Psoas muscle (tissue), 8 donors: Measurements from ENCODE around the gene TERT. TPM values are rescaled to one million over a fixed set of nuclear protein-coding genes. Genes with fewer than 3 reads are reported as not detected.

Experiments used
- ATAC-seq, 4 donors: fragments of 200-7000 bp; cut with Tn5 transposase; one replicate each; pipeline ENCODE4 v1.9.1; 2020; ENCODE audit warnings: moderate library complexity in 3 of 4, mild to moderate bottlenecking in 2 of 4
- DNase-seq, 2 donors: peaks; one replicate each; pipeline ENCODE4 v3.0.0-alpha.2; 2020
- H3K27ac ChIP-seq: fragments of 200-600 bp; one replicate; pipeline ENCODE4 v1.8.0; 2022
- H3K27me3 ChIP-seq, 3 donors: fragments of 200-600 bp in 1 of 3; one replicate each; pipeline versions ENCODE4 v1.6.1 to v1.8.0; 2013 to 2022; ENCODE audit warnings: low read length in 2 of 3, mild to moderate bottlenecking in 2 of 3, moderate library complexity in 1 of 3; ENCODE audit not compliant: insufficient read depth in 3 of 3
- H3K36me3 ChIP-seq, 2 donors: fragments of 200-600 bp in 1 of 2; one replicate each; pipeline versions ENCODE4 v1.6.1 to v1.8.0; 2013 to 2022; ENCODE audit warnings: low read depth in 1 of 2, mild to moderate bottlenecking in 1 of 2, moderate library complexity in 1 of 2; ENCODE audit not compliant: insufficient read depth in 1 of 2
- H3K4me1 ChIP-seq: fragments of 200-600 bp; one replicate; pipeline ENCODE4 v1.8.0; 2022
- H3K4me3 ChIP-seq: fragments of 200-600 bp; one replicate; pipeline ENCODE4 v1.8.0; 2022; ENCODE audit warnings: mild to moderate bottlenecking
- H3K9me3 ChIP-seq: fragments of 200-600 bp; one replicate; pipeline ENCODE4 v1.8.0; 2022
- WGBS, 3 donors: extraction: QIAGEN DNeasy Blood & Tissue Kit; methylation state at CpG; one replicate each; pipeline versions ENCODE4 v1.1.6 to v1.1.7; 2013; 5-methylcytosine and 5-hydroxymethylcytosine counted together
- intact Hi-C, 2 donors: fragments of 100-400 bp; cut with DNase I; formaldehyde crosslinking; loops; one replicate each; pipeline versions ENCODE4 v1.11.0 to v1.14.2; 2022
- polyA plus RNA-seq, 3 donors: library from polyadenylated mRNA; stranded (reverse); fragments of 200-250 nt; gene quantifications; one replicate each; pipeline ENCODE4 v1.2.3, GENCODE V29; 2013
- total RNA-seq, 4 donors: library from RNA; stranded (reverse); fragmentation: NEBNext Ultra II Directional in 2 of 4; extraction: Animal tissue kit (Norgen Biotek cat#: 25700) in 2 of 4; gene quantifications; one replicate each; pipeline versions ENCODE4 v1.2.1 to v1.2.4, GENCODE V29; 2021 to 2023
- TF ChIP-seq, protein P1 (sequence below): fragments of 200-600 bp; IDR thresholded peaks from one replicate; pipeline ENCODE4 v1.8.0; 2022; ENCODE audit warnings: antibody characterized with exemption
- donor health status: healthy with polysubstance abuse.
- donor health status: DM: no; HTN: no; CAD: no; lungs with moderate emphysema.
- donor health status: Bipolar disorder and iron deficiency.
- donor health status: healthy.
- donor health status: DM: yes; HTN: yes; CAD: no.
- donor health status: DM: no; HTN: no; CAD: no.
- donor health status: DM: no; HTN: no; CAD: no.
- donor health status: DM: yes; HTN: yes; CAD: no.

Gene TERT
- total and polyA plus RNA-seq, 7 donors: not detected

DNA sequence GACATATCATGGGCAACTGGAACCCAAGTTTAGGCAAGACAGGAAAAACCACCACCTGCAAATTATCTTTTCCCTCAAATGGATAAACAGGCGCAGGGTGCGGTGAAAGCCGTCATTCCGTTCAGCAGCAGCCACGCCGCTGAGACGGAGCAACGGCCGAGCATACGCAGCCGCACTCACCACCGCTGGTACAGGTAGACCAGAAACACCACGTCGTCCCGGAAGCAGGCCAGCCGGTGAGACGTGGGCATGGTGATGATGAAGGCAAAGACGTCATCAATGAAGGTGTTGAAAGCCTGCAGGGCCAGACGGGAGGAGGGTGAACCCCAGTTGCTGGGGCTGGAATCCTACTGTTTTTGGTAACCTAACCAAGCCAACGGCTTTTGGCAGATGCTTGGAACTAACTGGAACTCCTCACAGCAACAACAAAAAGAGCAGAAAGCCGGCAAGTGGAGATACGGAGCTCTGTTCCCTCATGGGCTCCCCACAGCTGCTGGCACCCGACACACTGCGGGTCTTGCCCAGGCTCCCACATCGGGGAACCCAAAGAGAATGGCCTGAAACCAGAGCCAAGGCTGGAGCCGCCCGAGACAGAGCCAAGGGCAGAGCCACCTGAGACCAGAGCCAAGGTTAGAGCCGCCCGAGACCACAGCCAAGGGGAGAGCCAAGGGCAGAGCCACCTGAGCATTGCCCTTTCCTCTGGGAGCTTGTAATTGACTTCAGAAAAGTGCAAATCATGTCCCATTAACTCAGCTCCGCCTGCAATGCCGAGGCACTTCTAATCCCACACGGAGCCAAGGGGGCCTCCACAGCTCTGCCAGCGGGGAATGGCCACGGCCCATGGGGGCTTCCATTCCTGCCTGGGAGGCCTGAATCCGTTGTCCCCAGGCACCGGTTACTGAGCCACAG, 25.8 kb upstream of the TERT start:
- DNase-seq (no peak), ATAC-seq (no peak)
- Histone ChIP-seq H3K9me3 (no peaks in the 10 kb centered on the region), H3K36me3 (peaks cover 3 to 84% of the 10 kb centered on the region in 2 donors), H3K27ac (no peak overlapping the region), H3K4me1 (peaks cover 10% of the 10 kb centered on the region), H3K27me3 (no peaks in the 10 kb centered on the region), H3K4me3 (no peak overlapping the region)
- 86 to 90% (median 89%) methylated on average over 36 of the region's 36 CpGs for WGBS, 3 donors
- TF ChIP-seq, protein P1, sequence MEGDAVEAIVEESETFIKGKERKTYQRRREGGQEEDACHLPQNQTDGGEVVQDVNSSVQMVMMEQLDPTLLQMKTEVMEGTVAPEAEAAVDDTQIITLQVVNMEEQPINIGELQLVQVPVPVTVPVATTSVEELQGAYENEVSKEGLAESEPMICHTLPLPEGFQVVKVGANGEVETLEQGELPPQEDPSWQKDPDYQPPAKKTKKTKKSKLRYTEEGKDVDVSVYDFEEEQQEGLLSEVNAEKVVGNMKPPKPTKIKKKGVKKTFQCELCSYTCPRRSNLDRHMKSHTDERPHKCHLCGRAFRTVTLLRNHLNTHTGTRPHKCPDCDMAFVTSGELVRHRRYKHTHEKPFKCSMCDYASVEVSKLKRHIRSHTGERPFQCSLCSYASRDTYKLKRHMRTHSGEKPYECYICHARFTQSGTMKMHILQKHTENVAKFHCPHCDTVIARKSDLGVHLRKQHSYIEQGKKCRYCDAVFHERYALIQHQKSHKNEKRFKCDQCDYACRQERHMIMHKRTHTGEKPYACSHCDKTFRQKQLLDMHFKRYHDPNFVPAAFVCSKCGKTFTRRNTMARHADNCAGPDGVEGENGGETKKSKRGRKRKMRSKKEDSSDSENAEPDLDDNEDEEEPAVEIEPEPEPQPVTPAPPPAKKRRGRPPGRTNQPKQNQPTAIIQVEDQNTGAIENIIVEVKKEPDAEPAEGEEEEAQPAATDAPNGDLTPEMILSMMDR: no peak
- intact Hi-C loops: no loop called here

DNA sequence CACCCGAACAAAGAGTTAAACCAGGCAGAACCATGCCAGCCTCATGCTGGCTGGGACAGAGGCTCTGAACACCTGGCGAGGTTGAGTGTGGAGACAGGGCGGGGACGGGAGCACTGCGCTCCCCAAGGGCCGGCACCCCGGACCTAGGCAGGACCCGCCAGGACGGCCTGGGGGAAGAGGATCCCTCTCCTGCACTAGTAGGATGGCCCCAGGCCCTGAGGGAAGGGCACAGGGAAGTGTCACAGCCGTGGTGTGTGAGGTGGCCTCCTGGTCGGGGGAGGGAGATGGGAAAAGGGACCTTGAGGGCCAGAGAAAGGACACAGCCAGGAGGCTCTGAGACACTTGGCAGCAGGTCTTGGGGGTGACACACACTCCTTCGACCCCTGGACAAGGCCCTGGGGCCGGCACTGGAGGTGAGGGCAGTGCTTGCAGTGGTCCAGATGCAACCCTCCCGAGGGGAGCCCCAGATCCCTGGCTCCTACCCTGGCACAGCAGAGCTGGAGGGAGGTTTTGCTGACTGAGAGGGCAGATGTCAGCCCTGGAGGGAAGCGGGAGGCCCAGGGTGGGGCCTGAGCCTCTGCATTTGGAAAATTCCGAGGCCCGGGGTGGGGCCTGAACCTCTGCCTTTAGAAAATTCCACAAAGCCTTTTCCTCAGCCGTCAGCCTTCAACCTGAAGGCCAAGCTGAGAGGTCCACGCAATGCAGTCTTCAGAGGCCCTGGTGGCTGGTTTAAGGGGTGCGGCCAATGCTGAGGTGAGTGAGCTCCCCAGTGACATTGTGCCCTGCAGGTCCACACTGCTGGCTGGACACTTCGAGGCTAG, 24.8 kb upstream of the TERT start:
- TF ChIP-seq, protein P1: no peak
- 85 to 92% (median 86%) methylated on average over 19 to 21 of the region's 21 CpGs for WGBS, 3 donors
- Histone ChIP-seq H3K36me3 (peaks cover 0 to 76% of the 10 kb centered on the region in 2 donors), H3K27ac (no peak overlapping the region), H3K27me3 (no peaks in the 10 kb centered on the region), H3K9me3 (no peaks in the 10 kb centered on the region), H3K4me1 (peaks cover 3% of the 10 kb centered on the region), H3K4me3 (no peak overlapping the region)
- intact Hi-C loops: no loop called here
- DNase-seq: no peak
- no peak for ATAC-seq

DNA sequence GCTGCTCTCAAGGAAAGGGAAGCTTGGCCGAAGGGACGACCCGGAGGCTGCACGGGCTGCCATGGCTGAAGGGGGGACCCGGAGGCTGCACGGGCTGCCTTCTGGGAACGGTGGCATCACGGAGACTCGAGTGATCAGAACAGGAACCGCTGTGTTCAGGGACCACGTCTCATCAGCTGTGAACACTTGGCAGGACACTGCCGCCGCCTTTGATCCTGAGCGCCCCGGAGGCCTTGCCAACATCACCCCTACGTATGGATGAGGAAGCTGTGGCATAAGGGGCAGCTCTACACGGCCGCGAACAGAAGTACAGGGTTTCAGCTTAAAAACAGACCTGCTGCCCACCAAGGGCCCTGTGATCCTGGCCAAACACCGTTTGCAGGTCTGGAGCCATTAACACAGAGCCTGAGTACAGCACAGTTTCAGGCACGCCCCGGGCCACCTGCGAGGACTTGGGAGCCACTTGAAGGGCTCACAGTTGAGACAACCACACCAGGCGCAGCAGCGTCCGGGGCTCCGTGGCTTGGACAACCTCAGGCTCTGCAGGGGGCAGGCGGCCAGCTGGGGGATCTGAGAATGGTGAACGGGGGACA, 23.9 kb upstream of the TERT start:
- Histone ChIP-seq H3K27ac (no peak overlapping the region), H3K4me1 (no peaks in the 10 kb centered on the region), H3K9me3 (no peaks in the 10 kb centered on the region), H3K27me3 (no peaks in the 10 kb centered on the region), H3K36me3 (peaks cover 0 to 67% of the 10 kb centered on the region in 2 donors), H3K4me3 (no peak overlapping the region)
- TF ChIP-seq, protein P1: no peak
- intact Hi-C loops: no loop called here
- no peak for DNase-seq
- ATAC-seq: no peak
- 93% methylated on average over 29 of the region's 29 CpGs for WGBS, 3 donors

DNA sequence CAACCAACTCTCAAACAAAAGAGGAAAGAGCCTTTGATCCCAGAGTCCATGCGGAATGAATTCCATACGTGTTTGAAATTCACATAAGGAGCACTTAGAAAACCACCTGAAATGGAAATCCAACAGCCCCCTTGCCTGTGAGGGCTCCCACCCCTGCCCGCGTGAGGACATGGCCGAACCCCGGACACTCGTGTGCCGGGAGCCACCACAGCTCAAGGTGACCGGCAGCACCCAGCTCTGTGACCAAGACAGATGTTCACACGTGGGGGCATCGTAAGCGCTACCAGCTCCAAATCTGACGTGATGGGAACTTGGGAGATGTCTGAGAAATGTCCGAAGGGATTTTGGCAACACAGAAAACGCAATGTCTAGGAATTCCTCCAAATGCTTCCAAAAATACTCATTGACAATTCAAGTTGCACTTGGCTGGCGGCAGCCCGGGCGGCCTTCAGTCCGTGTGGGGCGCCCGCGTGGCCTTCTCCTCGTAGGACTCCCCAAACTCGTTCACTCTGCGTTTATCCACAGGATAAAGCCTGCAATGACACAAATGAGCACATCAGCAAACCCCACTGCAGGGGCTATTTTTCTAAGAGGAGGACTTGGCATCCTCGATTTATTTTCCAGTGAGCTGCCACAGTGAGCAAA, 23.2 kb upstream of the TERT start:
- no peak for ATAC-seq
- intact Hi-C loops: no loop called here
- Histone ChIP-seq H3K27ac (no peak overlapping the region), H3K4me1 (no peaks in the 10 kb centered on the region), H3K4me3 (no peak overlapping the region), H3K27me3 (no peaks in the 10 kb centered on the region), H3K9me3 (no peaks in the 10 kb centered on the region), H3K36me3 (peaks cover 0 to 62% of the 10 kb centered on the region in 2 donors)
- TF ChIP-seq, protein P1: no peak
- no peak for DNase-seq
- 89 to 93% (median 90%) methylated on average over 26 of the region's 26 CpGs for WGBS, 3 donors
